GM12891 (cell line): ENCODE data around the gene CCDC81.

Source experiments
- POLR2A ChIP-seq: IDR thresholded peaks from 2 replicates; pipeline ENCODE4 v1.6.1; 2011; ENCODE audit warnings: low read depth, low read length, control low read depth
- SPI1 ChIP-seq: IDR thresholded peaks from 2 replicates; pipeline ENCODE4 v1.6.1; 2011; ENCODE audit warnings: low read depth, low read length, control low read depth

DNA sequence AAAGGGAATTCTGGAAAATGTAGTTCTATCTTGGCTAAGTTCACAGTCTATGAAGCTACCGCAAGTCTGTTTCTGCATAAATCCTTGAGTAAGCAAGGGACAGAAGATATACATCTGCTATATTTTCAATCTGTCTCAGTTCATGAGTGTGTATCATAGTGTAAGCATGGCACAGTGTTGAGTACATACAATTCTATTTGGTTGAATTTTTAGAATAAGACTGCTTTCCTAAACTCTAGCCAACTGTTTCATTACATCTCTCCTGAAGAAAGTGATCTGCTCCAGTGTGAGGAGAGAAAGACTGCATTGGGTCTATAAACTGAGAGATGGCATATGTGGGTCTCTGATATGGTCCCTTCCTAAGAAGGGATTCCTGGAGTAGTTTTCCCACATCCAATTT, 2.6 kb upstream of the CCDC81 start:
- no peak for TF ChIP-seq POLR2A
- no peak for TF ChIP-seq SPI1
